ENCODE data around the gene TMEM235.

Gene TMEM235

DNA sequence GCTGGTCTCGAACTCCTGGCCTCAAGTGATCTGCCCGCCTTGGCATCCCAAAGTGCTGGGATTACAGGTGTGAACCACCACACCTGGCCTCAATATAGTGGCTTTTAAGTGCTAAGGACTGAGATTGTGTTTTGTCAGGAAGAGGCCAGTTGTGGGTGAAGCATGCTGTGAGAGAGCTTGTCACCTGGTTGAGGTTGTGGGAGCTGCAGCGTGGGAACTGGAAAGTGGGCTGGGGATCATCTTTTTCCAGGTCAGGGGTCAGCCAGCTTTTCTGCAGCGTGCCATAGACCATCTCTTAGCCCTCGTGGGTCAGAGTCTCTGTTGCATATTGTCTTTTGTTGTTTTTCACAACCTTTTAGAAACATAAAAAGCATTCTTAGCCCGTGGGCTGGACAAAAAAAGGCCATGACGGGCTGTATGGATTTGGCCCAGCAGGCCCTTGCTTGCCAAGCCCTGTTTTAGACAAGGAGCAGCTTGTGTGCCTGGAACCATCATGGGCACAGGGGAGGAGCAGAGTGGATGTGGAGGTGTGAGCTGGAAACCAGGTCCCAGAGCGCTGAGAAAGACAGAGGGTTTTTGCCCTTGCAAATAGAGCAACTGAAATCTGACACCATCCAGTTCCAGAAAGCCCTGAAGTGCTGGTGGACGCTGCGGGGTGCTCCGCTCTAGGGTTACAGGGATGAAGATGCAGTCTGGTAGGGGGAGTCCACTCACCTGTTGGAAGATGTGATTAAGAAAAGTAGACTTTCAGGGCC lies 11.9 kb upstream of the TMEM235 start:
- DNase-seq = no peak

DNA sequence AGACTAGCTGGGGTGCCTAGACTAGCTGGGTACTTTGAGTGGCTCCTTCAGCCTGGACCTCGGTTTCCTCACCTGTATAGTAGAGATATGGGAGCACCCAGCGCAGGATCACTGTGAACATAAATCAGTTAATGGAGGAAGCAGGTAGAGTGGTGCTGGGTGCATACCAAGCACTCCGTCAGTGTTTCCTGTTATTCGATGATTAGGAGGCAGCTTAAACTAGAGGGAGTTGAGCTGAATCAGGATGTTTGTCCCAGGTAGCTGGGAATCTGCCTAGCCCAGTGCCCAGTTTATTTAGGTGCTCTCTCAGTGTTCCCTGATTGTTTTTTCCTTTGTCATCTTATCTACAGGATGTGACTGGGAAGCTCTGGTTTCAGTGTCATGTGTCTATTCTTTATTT lies 8.4 kb upstream of the TMEM235 start:
- DNase-seq = no peak

DNA sequence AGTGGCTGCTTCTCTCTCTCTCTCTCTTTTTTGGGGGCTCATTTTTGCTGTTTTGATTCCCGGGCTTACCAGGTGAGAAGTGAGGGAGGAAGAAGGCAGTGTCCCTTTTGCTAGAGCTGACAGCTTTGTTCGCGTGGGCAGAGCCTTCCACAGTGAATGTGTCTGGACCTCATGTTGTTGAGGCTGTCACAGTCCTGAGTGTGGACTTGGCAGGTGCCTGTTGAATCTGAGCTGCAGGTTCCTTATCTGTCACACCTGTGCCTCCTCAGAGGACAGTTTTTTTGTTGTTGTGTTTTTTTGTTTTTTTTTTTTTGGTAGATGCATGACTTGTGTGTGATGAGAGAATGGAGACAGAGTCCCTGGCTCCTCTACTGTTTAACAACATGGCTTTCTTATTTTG lies 7.7 kb upstream of the TMEM235 start:
- DNase-seq = no peak

DNA sequence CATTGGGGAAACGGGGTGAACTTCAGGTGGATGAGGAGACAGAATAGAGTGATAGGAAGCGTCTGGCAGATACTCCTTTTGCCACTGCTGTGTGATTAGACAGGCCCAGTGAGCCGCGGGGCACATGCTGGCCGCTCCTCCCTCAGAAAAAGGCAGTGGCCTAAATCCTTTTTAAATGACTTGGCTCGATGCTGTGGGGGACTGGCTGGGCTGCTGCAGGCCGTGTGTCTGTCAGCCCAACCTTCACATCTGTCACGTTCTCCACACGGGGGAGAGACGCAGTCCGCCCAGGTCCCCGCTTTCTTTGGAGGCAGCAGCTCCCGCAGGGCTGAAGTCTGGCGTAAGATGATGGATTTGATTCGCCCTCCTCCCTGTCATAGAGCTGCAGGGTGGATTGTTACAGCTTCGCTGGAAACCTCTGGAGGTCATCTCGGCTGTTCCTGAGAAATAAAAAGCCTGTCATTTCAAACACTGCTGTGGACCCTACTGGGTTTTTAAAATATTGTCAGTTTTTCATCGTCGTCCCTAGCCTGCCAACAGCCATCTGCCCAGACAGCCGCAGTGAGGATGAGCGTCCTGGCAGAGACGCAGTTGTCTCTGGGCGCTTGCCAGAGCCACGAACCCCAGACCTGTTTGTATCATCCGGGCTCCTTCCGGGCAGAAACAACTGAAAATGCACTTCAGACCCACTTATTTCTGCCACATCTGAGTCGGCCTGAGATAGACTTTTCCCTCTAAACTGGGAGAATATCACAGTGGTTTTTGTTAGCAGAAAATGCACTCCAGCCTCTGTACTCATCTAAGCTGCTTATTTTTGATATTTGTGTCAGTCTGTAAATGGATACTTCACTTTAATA lies 7.0 kb upstream of the TMEM235 start:
- peak; percentile 32 to 74 for DNase-seq

DNA sequence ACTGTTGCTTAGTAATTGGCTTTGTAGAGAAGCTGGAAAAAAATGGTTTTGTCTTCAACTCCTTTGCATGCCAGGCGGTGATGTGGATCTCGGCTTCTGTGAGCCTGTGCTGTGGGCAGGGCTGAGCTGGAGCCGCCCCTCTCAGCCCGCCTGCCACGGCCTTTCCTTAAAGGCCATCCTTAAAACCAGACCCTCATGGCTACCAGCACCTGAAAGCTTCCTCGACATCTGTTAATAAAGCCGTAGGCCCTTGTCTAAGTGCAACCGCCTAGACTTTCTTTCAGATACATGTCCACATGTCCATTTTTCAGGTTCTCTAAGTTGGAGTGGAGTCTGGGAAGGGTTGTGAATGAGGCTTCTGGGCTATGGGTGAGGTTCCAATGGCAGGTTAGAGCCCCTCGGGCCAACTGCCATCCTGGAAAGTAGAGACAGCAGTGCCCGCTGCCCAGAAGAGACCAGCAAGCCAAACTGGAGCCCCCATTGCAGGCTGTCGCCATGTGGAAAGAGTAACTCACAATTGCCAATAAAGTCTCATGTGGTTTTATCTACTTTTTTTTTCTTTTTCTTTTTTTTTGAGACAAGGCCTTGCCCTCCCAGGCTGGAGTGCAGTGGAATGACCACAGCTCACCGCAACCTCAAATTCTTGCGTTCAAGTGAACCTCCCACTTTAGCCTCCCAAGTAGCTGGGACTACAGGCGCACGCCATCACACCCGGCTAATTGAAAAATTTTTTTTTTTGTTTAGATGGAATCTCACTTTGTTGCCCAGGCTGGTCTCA lies 6.2 kb upstream of the TMEM235 start:
- peak in 1 of 2 donors; percentile 53 for DNase-seq

DNA sequence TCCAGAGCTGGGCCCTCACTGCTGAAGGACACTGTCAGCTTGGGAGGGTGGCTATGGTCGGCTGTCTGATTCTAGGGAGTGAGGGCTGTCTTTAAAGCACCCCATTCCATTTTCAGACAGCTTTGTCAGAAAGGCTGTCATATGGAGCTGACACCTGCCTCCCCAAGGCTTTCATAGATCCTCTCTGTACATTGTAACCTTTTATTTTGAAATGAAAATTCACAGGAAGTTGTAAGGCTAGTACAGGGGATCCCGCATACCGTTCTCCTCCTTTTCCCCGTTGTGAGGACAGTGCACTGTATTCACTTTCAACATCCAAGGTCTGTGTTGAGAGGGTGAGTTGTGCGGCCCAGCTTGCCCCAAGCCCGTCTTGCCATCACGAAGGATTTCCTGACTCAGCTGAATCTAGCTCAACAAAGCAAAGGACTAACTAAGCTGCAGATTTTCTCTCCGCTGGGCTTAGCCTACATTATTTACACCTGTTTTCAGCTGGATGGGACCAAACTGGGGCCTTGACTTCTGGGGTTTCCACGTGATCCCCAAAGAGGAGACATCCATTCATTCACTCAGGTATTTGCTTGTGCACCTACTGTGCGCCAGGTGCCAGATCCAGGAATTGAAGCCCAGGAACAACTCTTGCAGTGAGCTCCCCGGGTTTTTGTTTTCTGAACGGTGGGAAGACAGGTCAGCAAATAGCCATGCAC lies 5.2 kb upstream of the TMEM235 start:
- DNase-seq = no peak

DNA sequence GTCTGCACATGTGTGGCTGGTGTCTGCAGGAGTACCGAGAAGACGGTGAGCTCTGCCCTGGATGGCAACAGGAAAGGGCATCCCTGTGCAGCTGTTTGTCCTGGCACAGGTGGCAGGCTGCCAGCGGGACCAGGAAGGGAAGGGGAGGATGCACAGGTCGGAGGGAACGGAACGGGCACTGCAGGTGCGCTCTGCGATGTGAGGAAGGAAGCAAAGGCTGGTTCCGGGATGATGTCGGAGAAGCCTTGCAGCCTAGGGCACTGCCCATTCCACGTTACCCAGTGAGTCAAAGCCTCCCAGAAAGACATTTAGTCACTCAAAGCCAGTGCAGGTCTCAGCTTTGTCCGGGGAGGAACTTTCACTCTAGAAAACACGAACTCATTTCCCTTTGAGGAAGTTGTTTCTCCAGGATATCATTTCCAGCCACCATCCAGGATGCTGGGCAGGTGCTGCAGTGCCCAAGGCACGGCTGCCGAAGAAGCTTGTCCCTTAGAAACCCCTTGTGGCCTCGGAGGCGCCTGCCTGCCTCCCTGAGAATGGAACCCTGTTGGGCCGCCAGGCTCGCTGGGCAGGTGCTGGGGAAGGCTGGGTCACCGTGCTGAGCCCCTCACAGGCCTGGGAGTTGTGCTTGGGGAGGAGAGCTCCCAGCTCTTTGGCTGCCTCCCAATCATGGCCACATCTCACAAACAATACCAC lies 4.5 kb upstream of the TMEM235 start:
- DNase-seq = no peak

DNA sequence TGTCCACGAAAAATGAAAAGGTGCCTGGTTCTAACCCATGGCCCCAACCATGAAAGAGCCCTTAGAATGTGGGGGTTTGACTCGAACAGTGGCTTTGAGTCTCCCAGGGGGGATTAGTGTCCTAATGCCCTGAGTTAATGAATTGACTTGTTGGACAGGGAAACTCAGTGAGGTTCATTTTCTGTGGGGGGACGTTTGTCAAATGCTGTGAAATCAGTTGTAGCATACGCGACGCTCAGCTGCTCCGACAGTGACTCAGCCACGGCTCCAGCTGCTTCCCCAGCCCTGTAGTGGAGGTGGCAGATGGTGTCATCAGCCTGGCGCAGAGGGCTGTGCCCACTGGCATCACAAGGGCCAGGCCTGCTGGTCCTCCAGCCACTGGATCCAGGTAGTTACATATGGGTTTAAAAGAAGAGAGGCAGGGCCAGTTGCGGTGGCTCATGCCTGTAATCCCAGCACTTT lies 3.9 kb upstream of the TMEM235 start:
- no peak for DNase-seq

DNA sequence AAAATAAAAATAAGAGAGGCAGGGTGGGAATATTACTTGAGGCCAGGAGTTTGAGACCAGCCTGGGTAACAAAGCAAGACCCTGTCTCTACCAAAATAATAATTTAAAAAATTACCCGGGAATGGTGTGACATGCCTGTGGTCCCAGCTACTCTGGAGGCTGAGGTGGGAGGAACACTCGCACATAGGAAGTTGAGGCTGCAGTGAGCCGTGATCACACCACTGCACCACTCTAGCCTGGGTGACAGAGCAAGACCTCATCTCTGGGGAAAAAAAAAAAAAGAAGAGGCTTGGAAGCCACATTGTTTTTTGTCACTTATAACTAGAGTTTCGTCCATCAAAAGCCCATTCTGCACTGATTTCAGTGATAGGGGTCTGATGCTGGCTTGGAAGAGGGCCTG lies 3.3 kb upstream of the TMEM235 start:
- DNase-seq = no peak

DNA sequence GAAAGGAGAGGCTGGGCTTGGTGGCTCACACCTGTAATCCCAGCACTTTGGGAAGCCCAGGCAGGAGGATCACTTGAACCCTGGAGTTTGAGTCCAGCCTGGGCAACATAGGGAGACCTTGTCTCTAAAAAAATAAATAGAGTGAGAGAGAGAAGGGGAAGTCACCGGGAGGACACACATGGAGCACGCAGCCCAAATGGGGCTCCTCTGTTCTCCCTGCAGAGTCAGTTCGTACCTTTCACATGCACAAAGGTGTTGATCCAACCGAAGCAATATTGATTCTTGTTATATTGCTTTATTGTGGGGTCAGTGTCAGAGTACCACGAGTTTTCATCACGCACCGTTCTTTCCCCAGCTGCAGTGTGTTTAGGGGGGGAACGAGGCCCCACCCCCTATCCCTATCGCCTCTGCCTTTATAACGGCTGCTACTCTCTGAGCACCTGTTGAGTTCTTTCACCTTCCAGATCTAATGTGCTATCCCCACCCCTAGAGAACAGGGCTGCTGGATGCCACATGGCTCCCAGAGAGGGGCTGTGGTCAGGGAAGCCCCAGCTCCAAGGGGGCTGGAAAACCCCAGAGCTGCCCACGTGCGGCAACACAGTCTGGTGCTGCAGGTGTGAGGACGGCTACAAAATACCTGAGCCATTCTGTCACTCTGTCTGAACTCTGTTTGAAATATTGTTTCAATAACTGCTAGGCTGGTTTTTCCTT lies 1.0 kb upstream of the TMEM235 start:
- no peak for DNase-seq

DNA sequence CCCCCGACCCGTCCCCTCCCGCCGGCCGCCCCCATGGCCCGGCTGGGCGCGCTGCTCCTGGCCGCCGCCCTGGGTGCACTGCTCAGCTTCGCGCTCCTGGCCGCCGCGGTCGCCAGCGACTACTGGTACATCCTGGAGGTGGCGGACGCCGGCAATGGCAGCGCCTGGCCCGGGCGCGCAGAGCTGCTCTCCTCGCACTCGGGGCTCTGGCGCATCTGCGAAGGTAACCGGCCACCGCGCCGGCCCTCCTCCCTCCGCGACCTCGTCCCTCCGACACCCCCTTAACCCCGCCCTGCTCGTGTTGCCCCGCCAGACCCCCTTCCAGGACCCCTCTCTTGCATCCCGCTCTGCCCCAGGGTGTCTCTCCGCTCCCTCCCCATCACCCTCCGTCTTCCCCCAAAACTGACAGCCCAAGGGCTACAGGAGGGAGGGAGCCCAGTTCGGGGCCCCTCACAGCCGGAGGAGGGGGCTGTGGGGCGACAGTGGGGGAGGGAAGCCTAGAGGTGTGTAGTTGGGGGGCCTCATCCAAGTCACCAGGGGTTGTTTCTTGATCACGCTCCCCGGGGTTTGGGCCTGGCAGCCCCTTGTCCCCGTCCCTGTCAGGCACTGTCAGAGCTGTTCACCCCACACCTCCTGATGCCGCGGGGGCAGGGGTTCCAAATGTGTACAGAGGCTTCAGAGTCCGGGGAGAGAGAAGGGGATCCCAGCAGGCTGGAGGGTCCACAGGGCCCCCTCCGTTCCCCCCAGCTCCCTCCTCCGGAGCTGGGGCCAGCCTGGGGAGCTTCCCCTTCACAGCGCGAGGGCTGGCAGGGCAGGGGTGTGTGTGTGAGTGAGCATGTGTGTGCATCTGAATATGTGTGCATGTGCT lies 794 bp downstream of the TMEM235 start:
- DNase-seq = no peak

DNA sequence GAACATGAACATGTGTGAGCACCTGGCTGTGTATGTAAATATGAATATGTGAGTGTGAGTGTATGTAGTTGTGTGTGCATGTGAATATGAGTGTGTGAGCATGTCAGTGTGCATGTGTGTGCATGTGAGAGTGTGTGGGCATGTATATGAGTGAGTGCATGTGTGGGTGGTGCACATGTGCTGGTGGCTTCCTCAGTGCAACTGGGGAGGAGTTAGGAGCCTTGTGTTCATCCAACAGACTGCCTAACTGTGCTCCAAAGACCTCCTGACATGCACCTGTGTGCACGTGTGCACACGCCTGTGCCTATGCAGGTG lies 1.4 kb downstream of the TMEM235 start:
- DNase-seq = no peak

DNA sequence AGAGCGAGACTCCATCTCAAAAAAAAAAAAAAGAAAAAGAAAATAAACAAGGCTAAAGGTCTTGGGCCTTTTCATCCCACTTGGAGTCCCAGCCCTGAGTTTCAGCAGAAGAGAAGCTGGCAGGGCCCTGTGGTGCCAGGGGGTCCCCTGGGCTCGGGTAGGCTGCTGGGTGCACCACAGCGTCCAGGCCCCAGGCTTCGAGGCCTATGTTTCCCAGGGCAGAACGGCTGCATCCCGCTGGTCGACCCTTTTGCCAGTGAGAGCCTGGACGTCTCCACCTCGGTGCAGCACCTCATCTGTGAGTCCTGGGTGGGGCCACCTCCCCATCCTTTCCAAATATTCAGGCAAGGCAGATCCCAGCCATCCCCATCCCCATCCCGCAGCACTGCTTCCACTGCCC lies 2.2 kb downstream of the TMEM235 start:
- DNase-seq = no peak

DNA sequence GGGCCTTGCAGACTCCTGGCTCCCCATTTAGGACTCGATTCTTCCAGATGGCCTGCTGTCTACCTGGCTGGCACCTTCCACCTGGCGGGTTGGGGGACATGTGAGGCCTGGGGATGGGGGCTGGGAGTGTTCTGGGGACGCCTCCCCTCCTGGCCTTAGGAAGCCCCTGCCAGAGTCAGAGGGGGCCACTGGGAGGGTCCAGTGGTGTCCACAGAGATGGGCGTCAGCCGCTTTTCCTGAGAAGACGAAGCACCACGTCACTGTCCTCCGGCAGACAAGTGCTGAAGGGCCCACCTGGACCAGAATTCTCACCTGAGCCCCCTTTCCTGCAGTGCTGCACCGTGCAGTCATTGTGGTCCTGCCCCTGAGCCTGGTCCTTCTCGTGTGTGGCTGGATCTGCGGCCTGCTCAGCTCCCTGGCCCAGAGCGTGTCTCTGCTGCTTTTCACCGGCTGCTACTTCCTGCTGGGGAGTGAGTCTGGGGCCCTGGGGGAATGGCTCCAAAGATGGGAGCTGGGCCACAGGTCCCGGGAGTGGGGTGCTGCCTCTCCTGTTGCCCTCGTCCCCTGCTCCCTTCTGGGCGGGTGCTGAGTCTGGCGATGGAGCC lies 2.9 kb downstream of the TMEM235 start:
- DNase-seq = no peak

DNA sequence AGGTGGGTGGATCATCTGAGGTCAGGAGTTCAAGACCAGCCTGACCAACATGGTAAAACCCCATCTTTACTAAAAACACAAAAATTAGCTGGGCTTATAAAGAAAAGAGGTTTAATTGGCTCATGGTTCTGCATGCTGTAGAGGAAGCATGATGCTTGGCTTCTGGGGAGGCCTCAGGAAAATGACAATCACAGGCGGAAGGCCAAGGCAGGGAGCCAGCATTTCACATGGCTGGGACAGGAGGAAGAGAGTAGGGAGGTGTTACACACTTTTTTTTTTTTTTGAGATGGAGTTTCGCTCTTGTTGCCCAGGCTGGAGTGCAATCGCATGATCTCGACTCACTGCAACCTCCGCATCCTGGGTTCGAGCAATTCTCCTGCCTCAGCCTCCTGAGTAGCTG lies 3.6 kb downstream of the TMEM235 start:
- peak; percentile 68 to 74 for DNase-seq

DNA sequence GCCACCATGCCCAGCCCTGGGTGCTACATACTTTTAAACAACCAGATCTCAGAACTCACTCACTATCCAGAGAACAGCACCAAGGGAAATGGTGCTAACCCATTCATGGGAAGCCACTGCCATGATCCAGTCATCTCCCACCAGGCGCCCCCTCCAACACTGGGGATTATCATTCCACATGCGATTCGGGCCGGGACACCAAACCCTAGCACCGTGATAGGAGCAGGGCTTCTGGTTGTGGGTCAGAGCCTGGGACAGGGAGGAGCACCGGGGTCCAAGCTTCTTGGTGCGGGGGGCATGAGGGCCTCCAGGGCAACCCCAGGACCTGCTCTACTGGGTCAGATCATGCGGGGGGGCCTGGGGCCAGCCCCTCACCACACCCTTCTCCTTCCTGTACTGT lies 4.5 kb downstream of the TMEM235 start:
- DNase-seq = no peak

DNA sequence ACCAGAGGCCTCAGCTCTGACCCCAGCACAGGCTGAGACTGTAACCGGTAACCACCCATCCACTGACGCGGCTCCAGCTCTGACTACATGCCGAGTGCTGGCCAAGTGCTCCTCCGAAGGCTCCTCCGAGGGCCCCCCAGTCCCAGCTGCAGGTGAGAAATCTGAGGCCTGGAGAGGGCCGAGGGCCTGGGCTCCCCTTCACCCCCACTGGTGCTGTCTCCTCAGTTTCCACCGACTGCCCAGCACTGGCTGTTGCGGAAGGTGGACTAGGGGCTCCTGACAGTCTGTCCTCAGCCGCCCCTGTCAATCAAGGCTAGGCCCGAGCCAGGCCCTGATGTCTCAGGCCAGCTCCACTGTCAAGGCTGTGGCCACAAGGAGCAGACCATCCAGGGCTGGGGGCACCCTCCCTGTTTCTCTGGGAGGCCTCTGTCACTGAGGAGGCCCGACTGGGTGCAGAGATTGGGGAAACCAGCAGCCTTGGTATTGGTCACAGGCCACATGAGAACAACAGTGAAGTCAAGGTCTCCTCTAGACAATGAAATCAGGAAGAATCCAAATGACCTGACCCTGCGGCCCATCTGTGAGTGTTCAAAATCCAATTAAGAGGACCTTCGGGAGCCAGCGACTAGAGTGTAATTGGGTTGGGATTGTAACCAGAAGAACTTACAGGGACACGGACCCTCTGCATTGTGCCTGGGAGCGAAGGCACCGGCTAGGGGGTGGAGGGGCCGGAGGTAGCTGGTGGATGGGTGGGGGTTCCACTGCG lies 5.1 kb downstream of the TMEM235 start:
- no peak for DNase-seq

DNA sequence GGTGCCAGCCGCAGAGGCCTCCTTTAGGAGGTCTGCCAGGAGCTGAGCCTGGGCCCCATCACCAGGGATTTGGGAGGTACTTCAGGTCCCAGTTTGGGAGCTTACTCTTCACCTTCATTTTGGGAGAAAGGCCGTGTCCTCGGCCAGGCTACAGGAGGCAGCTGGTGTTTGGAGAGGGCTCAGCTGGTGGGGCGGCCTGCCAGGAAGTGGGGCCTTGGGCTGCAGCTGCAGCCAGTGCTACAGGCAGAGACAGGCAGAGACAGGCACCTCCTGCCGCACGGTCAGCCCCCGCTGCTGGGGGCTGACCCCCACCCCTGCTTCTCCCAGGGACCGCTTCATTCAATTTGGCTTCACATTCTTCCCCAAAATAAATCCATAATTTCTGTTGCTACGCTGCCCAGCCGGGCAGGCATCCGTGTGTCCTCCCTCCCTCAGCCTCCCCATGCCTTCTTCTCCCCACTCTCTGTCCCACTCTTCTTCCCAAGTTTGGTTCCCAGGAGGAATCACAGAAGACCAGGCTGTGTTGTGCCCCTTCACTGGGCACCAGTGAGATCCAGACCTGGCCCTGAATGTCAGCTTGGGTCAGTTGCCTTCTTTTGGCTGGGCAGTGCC lies 6.1 kb downstream of the TMEM235 start:
- peak; percentile 78 to 89 for DNase-seq

All from hippocampal formation (tissue), 2 donors.